OCI-LY3 (cell line): Measurements from ENCODE around the gene DEFB116.
"Not testable (repeated sequence)": the region's sequence is repeated elsewhere in the genome, so short reads cannot be mapped to it uniquely, and the experiment has no call there.

Source experiments
- H2AFZ ChIP-seq: fragments of 200-600, 300-600 bp; shearing (Covaris generic); 2 replicates; pipeline ENCODE4 v1.6.0; 2014; ENCODE audit warnings: antibody characterized with exemption, low read depth, low read length
- H3K27ac ChIP-seq: fragments of 200-600, 300-600 bp; sonication (generic); 2 replicates; pipeline ENCODE4 v1.5.1; 2014; ENCODE audit warnings: mild to moderate bottlenecking, low read length, moderate library complexity, mixed read lengths
- H3K27me3 ChIP-seq: fragments of 200-600, 300-600 bp; sonication (generic); 2 replicates; pipeline ENCODE4 v1.6.1; 2014; ENCODE audit warnings: low read depth, low read length, mixed read lengths
- H3K36me3 ChIP-seq: fragments of 200-600, 300-600 bp; sonication (generic); replicated peaks from 2 replicates; pipeline ENCODE3; 2014; ENCODE audit warnings: low read depth, low read length, mixed read lengths
- H3K4me1 ChIP-seq: fragments of 300-600, 200-600 bp; sonication (generic); 2 replicates; pipeline ENCODE4 v1.6.1; 2014; ENCODE audit warnings: low read length, mixed read lengths
- H3K4me2 ChIP-seq: fragments of 200-600, 300-600 bp; sonication (generic); 2 replicates; pipeline ENCODE4 v1.6.1; 2014; ENCODE audit warnings: low read length, mixed read lengths
- H3K4me3 ChIP-seq: fragments of 300-600, 200-600 bp; sonication (generic); 2 replicates; pipeline ENCODE4 v1.5.1; 2014; ENCODE audit warnings: antibody characterized with exemption, mild to moderate bottlenecking, low read length, moderate library complexity
- H3K79me2 ChIP-seq: fragments of 300-600, 200-600 bp; shearing (Covaris generic); 2 replicates; pipeline ENCODE4 v1.6.1; 2014; ENCODE audit warnings: mild to moderate bottlenecking, low read length, mixed read lengths
- H3K9ac ChIP-seq: fragments of 300-600, 200-600 bp; shearing (Covaris generic); 2 replicates; pipeline ENCODE4 v1.6.0; 2014; ENCODE audit warnings: mild to moderate bottlenecking, low read length, moderate library complexity
- H3K9me3 ChIP-seq: fragments of 200-600, 300-600 bp; shearing (Covaris generic); 2 replicates; pipeline ENCODE4 v1.6.1; 2014; ENCODE audit warnings: low read length, mixed read lengths; ENCODE audit not compliant: insufficient read depth
- H4K20me1 ChIP-seq: fragments of 200-600, 300-600 bp; sonication (generic); 2 replicates; pipeline ENCODE4 v1.6.1; 2016; ENCODE audit warnings: low read length, mixed read lengths; ENCODE audit not compliant: insufficient read depth
- EZH2phosphoT487 ChIP-seq: fragments of 200-600 bp; shearing (Covaris generic); IDR thresholded peaks from 2 replicates; pipeline ENCODE4 v1.6.1; 2018; ENCODE audit warnings: antibody characterized with exemption, mixed run types, low read depth
- TF ChIP-seq, protein P1 (sequence below): fragments of 200-600, 300-600 bp; sonication (generic); IDR thresholded peaks from 2 replicates; pipeline ENCODE4 v1.5.1; 2014; ENCODE audit warnings: antibody characterized with exemption, low read length, low read depth

The DEFB116 gene

DNA sequence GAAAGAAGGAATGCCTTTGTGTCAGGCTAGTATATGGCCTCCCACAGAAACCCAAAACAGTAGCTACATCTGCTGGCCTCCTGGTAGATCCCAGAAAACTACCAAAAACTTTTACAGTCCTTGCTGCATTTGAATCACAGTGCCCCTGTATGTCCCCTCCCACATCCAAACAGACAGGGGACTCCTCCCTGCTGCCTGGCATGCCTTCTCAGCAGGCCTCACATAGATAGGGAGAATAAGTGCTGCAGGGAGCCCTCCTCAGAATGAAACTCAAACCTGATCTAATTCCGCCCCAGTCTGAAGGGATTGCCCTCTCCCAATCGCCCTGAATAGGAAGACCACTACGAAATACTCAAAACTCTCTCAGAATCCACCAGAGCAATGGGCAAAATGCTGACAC, 14.1 kb upstream of the DEFB116 start:
- no peaks in the 10 kb centered on the region for H3K27me3 ChIP-seq
- no peaks in the 10 kb centered on the region for H3K79me2 ChIP-seq
- H3K9me3 ChIP-seq, result peaks cover 6% of the 10 kb centered on the region; the same call in 1 of the 2 replicates
- no peak overlapping the region for H2AFZ ChIP-seq
- H3K36me3 ChIP-seq, result no peaks in the 10 kb centered on the region
- H3K4me1 ChIP-seq, result no peaks in the 10 kb centered on the region
- no peak overlapping the region for H3K27ac ChIP-seq
- H4K20me1 ChIP-seq, result no peaks in the 10 kb centered on the region
- H3K4me2 ChIP-seq, result no peak overlapping the region
- no peak overlapping the region for H3K9ac ChIP-seq
- TF ChIP-seq, protein P1, sequence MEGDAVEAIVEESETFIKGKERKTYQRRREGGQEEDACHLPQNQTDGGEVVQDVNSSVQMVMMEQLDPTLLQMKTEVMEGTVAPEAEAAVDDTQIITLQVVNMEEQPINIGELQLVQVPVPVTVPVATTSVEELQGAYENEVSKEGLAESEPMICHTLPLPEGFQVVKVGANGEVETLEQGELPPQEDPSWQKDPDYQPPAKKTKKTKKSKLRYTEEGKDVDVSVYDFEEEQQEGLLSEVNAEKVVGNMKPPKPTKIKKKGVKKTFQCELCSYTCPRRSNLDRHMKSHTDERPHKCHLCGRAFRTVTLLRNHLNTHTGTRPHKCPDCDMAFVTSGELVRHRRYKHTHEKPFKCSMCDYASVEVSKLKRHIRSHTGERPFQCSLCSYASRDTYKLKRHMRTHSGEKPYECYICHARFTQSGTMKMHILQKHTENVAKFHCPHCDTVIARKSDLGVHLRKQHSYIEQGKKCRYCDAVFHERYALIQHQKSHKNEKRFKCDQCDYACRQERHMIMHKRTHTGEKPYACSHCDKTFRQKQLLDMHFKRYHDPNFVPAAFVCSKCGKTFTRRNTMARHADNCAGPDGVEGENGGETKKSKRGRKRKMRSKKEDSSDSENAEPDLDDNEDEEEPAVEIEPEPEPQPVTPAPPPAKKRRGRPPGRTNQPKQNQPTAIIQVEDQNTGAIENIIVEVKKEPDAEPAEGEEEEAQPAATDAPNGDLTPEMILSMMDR, result no peak
- TF ChIP-seq EZH2phosphoT487, result no peak
- H3K4me3 ChIP-seq, result no peak overlapping the region

DNA sequence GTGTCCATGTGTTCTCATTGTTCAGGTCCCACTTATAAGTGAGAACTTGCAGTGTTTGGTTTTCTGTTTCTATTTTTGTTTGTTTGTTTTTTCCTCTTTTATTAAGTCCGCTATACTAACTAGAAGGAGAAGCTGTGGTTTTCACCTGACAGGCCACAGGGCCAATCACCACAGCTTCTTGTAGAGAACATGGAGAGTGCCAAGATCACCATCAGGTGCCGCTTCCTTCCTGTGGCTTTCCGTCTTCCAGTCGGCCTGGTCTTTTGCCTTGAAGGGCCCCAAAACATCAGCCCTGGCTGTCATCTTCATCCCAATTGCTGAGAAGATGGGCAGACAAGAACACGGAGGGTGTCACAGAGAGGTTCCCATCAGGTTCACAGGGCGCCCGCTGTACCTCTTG, 23.4 kb downstream of the DEFB116 start:
- H3K4me1 ChIP-seq, H4K20me1 ChIP-seq, H3K36me3 ChIP-seq, H3K4me3 ChIP-seq, H2AFZ ChIP-seq, H3K27me3 ChIP-seq, H3K79me2 ChIP-seq, H3K4me2 ChIP-seq, H3K9me3 ChIP-seq, H3K9ac ChIP-seq, H3K27ac ChIP-seq: not testable (repeated sequence)

DNA sequence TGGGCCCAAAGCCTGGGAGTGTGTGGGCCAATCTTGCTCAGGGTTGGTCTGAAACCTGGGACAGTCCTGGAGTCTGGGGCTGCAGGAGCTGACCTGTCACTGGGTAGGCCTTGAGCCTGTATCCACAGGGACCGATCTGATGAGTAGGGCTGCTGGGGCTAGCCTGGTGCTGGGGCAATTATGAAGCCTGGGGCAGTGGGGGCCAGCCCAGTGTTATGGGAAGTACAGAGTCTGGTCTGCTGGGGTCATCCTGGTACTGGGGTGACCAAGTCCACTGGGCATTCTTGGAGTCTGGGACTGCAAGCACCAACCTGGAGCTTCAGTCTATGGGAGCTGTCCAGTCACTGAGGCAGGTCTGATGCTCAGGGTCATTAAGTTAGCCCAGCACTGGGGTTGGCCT, 30.2 kb downstream of the DEFB116 start:
- Histone ChIP-seq H3K79me2 (no peaks in the 10 kb centered on the region), H3K9me3 (peaks cover 3% of the 10 kb centered on the region; the same call in 1 of the 2 replicates), H3K9ac (no peak overlapping the region), H2AFZ (no peak overlapping the region), H3K27ac (no peak overlapping the region), H3K36me3 (no peaks in the 10 kb centered on the region), H3K4me2 (no peak overlapping the region), H3K4me3 (no peak overlapping the region), H3K4me1 (no peaks in the 10 kb centered on the region), H3K27me3 (no peaks in the 10 kb centered on the region), H4K20me1 (no peaks in the 10 kb centered on the region)
- no peak for TF ChIP-seq EZH2phosphoT487
- TF ChIP-seq, protein P1, result no peak

DNA sequence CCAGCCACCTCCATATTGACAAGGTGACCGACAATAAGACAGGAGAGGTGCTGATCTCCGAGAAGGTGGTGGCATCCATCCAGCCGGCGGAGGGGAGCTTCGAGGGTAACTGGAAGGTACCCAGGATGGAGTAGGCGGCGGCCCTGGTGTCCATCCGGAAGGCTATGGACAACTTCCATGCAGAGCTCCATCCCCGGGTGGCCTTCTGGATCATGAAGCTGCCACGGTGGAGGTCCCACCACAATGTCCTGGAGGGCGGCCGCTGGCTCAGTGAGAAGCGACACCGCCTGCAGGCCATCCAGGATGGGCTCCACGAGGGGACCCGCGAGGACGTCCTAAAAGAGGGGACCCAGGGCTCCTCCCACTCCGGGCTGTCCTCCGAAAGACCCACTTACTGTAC, 33.9 kb downstream of the DEFB116 start:
- TF ChIP-seq, protein P1, result no peak
- no peak for TF ChIP-seq EZH2phosphoT487
- Histone ChIP-seq H3K4me2 (no peak overlapping the region), H4K20me1 (no peaks in the 10 kb centered on the region), H3K4me3 (no peak overlapping the region), H3K4me1 (no peaks in the 10 kb centered on the region), H3K36me3 (no peaks in the 10 kb centered on the region), H3K27me3 (no peaks in the 10 kb centered on the region), H3K79me2 (no peaks in the 10 kb centered on the region), H3K9ac (no peak overlapping the region), H3K9me3 (peaks cover 9% of the 10 kb centered on the region), H2AFZ (no peak overlapping the region), H3K27ac (no peak overlapping the region)
